ACC112 (cell line): ENCODE results near the gene ADI1.
A peak's percentile ranks its signal among the peaks of the same experiment; 100 is the strongest.
"Not testable (repeated sequence)": the region's sequence is repeated elsewhere in the genome, so short reads cannot be mapped to it uniquely, and the experiment has no call there.

Source experiments
- H2AFZ ChIP-seq: fragments of 200-600 bp; sonication (generic); one replicate; pipeline ENCODE4 v1.6.0; 2017; ENCODE audit warnings: antibody characterized with exemption, low read length; ENCODE audit not compliant: unreplicated experiment
- H3K27ac ChIP-seq: fragments of 200-600 bp; sonication (generic); 2 replicates; pipeline ENCODE4 v1.5.1; 2014; ENCODE audit warnings: low read depth, mild to moderate bottlenecking, antibody characterized with exemption, low read length, moderate library complexity
- H3K27me3 ChIP-seq: fragments of 200-600 bp; sonication (generic); 2 replicates; pipeline ENCODE4 v1.6.1; 2014; ENCODE audit warnings: mild to moderate bottlenecking, antibody characterized with exemption, low read length, moderate library complexity, mixed read lengths; ENCODE audit not compliant: insufficient read depth
- H3K36me3 ChIP-seq: fragments of 200-600 bp; sonication (generic); 2 replicates; pipeline ENCODE4 v1.6.1; 2016; ENCODE audit warnings: mild to moderate bottlenecking, antibody characterized with exemption, low read length, moderate library complexity, mixed read lengths; ENCODE audit not compliant: insufficient read depth
- H3K4me1 ChIP-seq: fragments of 200-600 bp; sonication (generic); one replicate; pipeline ENCODE4 v1.6.1; 2016; ENCODE audit warnings: low read length, mixed read lengths; ENCODE audit not compliant: insufficient read depth, unreplicated experiment, control insufficient read depth
- H3K4me3 ChIP-seq: fragments of 200-600 bp; sonication (generic); 2 replicates; pipeline ENCODE4 v1.5.1; 2014; ENCODE audit warnings: mild to moderate bottlenecking, low read depth, low read length
- H3K79me2 ChIP-seq: fragments of 200-600 bp; sonication (generic); one replicate; pipeline ENCODE4 v1.6.0; 2016; ENCODE audit warnings: low read length; ENCODE audit not compliant: control insufficient read depth, unreplicated experiment, insufficient read depth

The ADI1 gene

GRCh38 chr2:3513026-3513810, 6.1 kb downstream of the ADI1 start:
- Histone ChIP-seq H3K4me3 (no peak overlapping the region), H3K27me3 (no peaks in the 10 kb centered on the region), H3K36me3 (peaks cover 41% of the 10 kb centered on the region), H3K79me2 (peaks cover 20% of the 10 kb centered on the region), H3K4me1 (no peaks in the 10 kb centered on the region), H2AFZ (no peak overlapping the region), H3K27ac (no peak overlapping the region)

DNA sequence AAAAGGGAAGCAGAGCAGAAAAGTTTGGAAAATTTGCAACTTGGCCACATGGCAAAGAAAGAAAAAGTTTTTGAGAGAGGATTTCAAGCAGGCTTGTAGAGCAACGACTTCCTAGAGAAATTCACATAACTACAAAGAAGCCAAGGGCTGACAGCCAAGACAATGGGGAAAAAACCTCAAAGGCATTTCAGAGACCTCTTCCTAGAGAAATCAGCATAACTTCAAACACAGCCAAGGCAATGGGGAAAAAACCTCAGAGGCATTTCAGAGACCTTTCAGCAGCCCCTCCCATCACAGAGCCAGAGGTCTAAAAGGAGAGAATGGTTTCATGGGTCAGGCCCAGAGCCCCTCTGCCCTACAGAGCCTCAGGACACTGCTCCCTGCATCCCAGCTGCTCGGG, 7.2 kb downstream of the ADI1 start:
- Histone ChIP-seq H3K27ac (no peak overlapping the region), H3K79me2 (peaks cover 9% of the 10 kb centered on the region), H3K27me3 (no peaks in the 10 kb centered on the region), H2AFZ (no peak overlapping the region), H3K36me3 (peaks cover 45% of the 10 kb centered on the region), H3K4me3 (no peak overlapping the region), H3K4me1 (no peaks in the 10 kb centered on the region)

DNA sequence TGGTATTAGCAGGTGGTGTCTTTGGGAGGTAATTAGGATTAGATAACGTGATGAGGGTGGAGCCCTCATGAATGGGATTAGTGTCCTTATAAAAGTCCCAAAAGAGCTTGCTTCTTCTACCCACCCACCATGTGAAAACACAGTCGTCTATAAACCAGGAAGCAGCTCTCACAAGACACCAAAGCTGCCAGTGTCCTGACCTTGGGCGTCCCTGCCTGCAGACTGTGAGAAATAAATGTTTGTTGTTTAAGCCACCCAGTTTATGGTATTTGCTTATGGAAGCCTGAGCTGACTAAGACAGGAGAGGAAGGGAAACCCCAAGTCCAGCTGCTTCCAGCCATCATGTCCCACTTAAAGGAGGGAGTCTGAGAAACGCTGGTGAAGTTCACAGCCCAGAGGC, 13.6 kb downstream of the ADI1 start:
- no peak overlapping the region for H3K4me3 ChIP-seq
- no peak overlapping the region for H3K27ac ChIP-seq
- H3K36me3 ChIP-seq, result peaks cover 43% of the 10 kb centered on the region
- peaks cover 11% of the 10 kb centered on the region for H3K79me2 ChIP-seq
- no peak overlapping the region for H2AFZ ChIP-seq
- no peaks in the 10 kb centered on the region for H3K27me3 ChIP-seq
- H3K4me1 ChIP-seq, result no peaks in the 10 kb centered on the region

- Histone ChIP-seq H3K36me3 (peaks cover 38% of the 10 kb centered on the region), H3K27me3 (no peaks in the 10 kb centered on the region), H3K4me3 (no peak overlapping the region), H3K27ac (no peak overlapping the region), H2AFZ (no peak overlapping the region), H3K4me1 (no peaks in the 10 kb centered on the region), H3K79me2 (peaks cover 11% of the 10 kb centered on the region)
Measured at GRCh38 chr2:3504741-3505140, 14.6 kb downstream of the ADI1 start.

DNA sequence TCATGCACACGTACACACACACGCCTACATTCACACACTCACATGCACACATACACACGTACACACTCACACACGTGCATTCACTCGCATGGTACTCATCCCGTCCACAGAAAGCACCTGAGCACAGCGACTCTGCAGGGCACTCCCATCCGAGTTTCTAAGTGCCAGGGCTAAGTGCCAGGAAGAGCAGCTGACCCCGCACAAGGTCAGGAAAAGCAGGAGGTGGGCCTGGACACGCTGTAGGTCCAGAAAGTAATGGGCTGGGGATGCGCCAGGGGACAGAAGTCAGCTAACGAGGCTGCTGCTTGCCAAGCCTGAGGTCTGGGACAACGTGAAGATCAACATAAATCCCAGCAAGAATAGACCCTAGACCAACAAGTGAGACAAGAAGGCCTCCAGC, 15.8 kb downstream of the ADI1 start:
- Histone ChIP-seq H3K27ac (no peak overlapping the region), H3K79me2 (peaks cover 8% of the 10 kb centered on the region), H3K4me1 (no peaks in the 10 kb centered on the region), H3K4me3 (no peak overlapping the region), H2AFZ (no peak overlapping the region), H3K36me3 (peaks cover 44% of the 10 kb centered on the region), H3K27me3 (no peaks in the 10 kb centered on the region)

DNA sequence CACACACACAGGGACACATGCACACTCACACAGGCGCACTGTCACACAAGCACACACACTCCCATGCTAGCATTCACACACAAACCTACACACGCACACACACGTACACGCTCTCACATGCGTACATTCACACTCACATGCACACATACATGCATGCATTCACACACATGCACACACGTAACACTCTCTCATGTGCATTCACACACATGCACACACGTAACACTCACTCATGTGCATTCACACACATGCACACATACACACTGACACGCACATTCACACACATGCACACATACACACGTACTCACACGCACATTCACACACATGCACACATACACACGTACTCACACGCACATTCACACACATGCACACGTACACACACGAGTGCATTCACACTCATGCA, 16.3 kb downstream of the ADI1 start:
- Histone ChIP-seq H3K4me3 (no peak overlapping the region), H3K27me3 (no peaks in the 10 kb centered on the region), H3K79me2 (peaks cover 8% of the 10 kb centered on the region), H2AFZ (no peak overlapping the region), H3K36me3 (peaks cover 47% of the 10 kb centered on the region), H3K4me1 (no peaks in the 10 kb centered on the region), H3K27ac (no peak overlapping the region)

GRCh38 chr2:3500326-3500899, 18.9 kb downstream of the ADI1 start:
- no peak overlapping the region for H3K4me3 ChIP-seq
- H3K4me1 ChIP-seq, result no peaks in the 10 kb centered on the region
- no peaks in the 10 kb centered on the region for H3K27me3 ChIP-seq
- H3K36me3 ChIP-seq, result peaks cover 36% of the 10 kb centered on the region
- no peak overlapping the region for H3K27ac ChIP-seq
- peaks cover under 1% of the 10 kb centered on the region for H3K79me2 ChIP-seq
- no peak overlapping the region for H2AFZ ChIP-seq

DNA sequence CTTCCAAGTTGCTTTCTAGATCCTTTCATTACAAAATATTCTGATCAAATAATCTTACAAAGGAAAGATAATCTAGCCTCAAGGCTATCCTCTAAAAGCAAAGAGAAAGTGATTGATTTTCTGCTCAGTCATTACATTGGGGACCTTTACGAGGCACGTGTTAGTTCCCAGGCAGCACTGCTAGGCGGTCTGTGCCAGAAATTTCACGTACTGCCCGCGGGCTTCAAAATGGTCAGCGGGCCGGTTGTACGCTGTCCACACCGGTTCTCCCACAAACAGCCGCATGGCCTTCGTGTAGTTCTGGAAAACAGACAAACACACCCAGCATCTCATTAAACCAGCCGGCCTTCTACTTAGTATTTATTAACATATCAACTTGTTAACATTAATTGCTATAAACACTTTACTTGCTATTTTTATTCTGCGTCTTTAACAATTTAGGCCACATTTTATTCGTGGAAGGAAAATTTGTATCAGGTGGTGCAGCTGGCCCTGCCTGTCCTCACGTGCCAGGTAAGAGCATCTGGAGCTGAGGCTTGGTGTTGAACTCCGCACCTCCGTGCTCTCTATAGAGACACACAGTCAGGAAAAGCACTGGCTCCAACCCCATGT, 20.4 kb downstream of the ADI1 start:
- Histone ChIP-seq H3K4me3 (no peak overlapping the region), H3K79me2 (no peaks in the 10 kb centered on the region), H2AFZ (no peak overlapping the region), H3K27me3 (no peaks in the 10 kb centered on the region), H3K36me3 (peaks cover 23% of the 10 kb centered on the region), H3K4me1 (peaks cover 4% of the 10 kb centered on the region), H3K27ac (no peak overlapping the region)

DNA sequence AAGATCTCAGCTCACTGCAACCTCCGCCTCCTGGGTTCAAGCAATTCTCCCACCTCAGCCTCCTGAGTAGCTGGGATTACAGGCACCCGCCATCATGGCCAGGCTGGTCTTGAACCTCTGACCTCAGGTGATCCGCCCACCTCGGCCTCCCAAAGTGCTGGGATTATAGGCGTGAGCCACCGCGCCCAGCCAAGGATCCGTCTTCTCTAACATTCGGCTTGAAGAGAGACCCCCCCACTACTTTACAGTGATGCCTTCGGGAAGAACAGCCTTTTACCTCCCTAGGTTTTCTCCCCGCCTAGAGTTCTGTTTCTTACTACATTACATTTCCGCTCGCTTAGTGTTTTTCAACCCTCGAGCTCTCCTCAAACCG, 22.6 kb downstream of the ADI1 start:
- H3K27me3 ChIP-seq, H3K79me2 ChIP-seq, H2AFZ ChIP-seq, H3K27ac ChIP-seq, H3K4me3 ChIP-seq: not testable (repeated sequence)
- H3K4me1 ChIP-seq, result peaks cover 19% of the 10 kb centered on the region
- peaks cover 18% of the 10 kb centered on the region for H3K36me3 ChIP-seq

DNA sequence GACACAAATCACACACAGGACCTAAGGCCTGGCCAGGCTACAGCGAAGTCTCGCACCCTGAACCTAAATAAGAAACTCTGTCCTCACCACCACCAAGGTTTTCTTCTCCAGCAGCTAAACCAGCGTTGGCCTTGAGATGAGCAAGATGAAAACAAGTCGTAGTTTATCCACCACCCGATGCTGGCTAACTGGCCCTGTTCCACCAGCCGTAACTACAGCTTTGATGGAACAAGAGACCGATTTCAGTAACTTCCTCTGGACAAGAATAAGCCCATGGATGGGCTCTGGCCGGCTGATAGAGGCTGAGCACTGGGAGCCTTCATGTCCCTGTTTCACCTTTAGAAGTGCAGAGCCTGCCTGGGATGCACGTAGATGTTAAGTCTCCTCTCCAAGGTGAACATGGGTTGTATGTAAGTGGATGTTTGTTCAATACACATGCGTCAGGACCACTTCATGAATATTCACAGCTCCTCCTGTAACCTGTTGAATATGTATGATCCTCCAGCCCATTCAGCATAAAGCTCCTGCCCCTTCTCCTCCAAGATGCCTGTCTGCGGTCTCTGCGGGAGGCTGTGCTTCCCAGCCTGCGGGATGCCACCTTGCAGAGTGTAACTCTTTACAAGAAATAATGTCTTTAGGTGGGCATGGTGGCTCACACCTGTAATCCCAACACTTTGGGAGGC, 24.2 kb downstream of the ADI1 start:
- no peaks in the 10 kb centered on the region for H3K79me2 ChIP-seq
- H2AFZ ChIP-seq, result no peak overlapping the region
- H3K4me1 ChIP-seq, result peaks cover 19% of the 10 kb centered on the region
- H3K36me3 ChIP-seq, result peaks cover 18% of the 10 kb centered on the region
- no peak overlapping the region for H3K4me3 ChIP-seq
- no peaks in the 10 kb centered on the region for H3K27me3 ChIP-seq
- H3K27ac ChIP-seq, result peak overlapping the region; percentile 22; the same call in 1 of the 2 replicates
